Stimulated activated CD8-positive, alpha-beta memory T cell treated with anti-CD3 and anti-CD28 coated beads, Interleukin-15, amount 100 ng/mL, for 4 hours (primary cell): ENCODE results near the gene STK17B.
"Not testable (repeated sequence)": the region's sequence is repeated elsewhere in the genome, so short reads cannot be mapped to it uniquely, and the experiment has no call there.

Experiments used
- DNase-seq, 2 donors: peaks; one replicate each; pipeline ENCODE4 v3.0.0-alpha.2; 2020; ENCODE audit warnings: low read depth in 2 of 2

The STK17B gene

DNA sequence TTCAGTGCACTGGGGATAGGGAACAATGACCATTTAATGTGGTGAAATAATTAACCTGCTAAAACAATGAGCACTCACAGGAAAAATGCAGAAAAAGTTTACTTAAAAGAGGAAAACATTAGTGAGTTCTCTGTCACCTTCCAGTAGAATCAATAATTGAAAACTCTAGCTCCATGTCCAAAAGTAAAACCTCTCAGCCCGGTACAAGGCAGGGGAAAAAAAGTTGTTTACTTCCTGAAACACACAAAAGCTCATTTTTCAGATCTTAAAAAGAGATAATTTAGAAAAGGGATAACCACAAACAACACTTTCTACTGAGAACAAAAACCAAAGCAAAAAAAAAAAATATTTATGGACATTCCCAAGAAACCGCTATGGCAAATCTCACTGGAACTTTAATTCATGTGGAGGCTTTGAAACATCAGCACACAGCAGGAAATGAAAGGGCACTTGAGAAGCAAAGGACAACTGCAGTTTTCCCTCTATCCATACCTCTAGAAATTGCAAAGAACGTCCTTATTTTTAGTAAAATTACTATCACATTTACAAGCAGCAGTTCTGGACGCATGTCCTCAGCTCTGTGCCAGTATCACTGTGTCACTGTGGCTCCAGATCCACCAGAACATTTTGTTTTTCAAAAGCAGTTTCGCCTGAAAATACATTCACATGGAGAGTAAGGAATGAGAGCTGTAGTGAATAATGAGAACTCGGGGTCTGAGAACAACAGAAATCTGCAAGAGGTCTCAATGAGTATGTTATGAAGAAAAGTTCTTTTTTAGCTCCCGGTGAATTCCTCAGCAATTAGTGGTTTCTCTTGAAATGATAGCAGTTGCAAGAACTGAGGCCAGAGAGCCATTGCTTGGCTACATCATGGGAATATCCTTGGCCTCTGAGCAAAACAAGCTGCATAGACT lies 58.1 kb downstream of the STK17B start:
- no peak for DNase-seq

DNA sequence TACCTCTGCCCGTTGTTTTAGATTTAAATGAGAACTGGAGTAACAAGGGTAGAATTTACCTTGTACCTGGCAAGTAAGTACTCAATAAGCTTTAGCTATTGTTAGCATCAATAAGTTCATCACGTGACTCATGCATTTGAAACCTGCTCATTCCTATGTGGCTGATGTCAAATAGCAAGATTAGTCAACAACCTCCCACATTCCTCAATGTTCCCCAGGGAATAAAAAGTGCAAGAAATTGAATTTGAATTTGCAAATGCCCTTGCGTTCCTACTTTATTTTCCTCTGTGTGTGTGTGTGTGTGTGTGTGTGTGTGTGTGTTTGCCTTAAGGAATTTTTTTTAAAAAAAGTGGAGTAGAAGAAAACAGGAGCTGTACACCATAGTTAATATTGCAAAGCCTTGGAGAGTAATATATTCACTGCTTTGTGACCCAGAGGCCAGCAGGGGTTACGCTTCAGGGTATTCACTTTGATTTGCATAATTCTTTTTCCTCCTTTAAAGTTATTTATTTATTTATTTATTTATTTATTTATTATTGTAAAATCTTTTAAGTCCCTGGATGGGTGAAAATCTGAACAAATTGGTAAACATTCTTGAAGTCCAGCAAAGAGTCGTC lies 58.9 kb downstream of the STK17B start:
- DNase-seq, result no peak

DNA sequence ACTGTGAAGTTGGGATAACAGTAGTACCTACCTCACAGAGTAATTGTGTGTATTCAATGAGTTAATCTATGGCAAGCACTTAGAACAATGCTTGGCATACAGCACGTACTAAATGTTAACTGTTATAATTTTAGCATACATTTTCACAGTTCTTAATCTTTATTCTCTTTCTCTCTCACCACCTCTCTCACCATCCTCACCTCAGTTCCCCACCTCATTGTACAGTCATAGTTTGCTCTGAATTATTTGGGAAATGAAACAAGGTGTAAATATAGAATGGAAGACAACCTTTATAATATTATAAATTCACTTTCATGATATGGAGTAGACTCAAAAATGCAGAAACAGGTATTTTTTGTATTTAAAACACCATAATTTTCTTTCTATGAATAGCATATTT lies 62.8 kb downstream of the STK17B start:
- no peak for DNase-seq

DNA sequence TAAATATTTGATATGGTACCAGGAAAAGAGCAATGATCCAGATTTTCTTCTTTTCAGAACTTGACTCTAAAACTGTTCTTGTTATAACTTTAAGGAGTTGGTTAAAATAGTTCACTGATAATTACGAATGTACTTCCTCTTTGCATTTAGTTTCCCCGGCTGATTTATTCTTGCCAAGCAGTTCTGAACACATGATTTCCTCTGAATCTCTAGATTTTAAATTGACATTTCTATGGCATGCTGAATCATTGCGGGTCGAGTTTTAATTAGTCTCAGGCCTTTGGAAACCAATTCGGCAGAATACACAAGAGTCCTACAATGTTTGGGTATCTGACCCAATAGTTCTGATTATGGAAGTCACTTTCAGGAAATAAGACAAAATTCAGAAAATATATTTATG lies 65.4 kb downstream of the STK17B start:
- no peak for DNase-seq

DNA sequence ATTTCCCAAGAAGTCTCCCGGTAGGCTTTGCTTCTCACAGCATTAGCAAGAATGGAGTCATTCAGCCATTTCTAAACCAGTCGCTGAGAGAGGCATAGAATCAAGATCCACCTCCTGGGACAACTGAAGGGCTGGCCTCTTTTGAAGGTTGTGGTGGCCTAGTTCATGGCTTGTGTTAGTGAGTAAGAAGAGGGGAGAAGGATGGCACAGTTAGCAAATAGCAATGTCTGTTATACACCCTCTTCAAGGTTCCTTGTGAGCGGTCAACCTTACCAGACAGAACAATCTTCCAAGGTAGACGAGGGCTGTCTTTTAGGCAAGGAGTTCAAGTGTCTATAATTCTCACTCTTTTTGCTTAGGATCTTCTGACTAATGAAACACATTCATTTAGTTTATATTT lies 67.3 kb downstream of the STK17B start:
- DNase-seq, result no peak

DNA sequence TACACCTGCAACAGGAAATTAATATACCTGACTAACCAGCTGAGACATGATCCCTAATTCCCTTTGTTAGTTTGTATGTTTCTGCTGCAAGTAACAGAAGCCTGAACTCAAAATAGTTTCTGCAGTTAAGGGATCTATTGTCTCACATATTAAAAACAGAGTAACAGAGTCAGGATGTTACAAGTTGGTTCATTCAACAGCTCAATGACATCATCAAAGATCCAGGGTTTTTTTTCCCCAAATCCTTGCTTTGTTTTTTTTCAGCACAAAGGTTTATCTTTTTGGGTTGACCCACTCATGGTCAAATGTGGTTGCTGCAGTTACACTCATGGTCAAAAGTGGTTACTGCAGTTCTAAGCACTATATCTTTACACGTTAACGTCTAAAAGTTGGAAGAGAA lies 67.8 kb downstream of the STK17B start:
- DNase-seq, result no peak

DNA sequence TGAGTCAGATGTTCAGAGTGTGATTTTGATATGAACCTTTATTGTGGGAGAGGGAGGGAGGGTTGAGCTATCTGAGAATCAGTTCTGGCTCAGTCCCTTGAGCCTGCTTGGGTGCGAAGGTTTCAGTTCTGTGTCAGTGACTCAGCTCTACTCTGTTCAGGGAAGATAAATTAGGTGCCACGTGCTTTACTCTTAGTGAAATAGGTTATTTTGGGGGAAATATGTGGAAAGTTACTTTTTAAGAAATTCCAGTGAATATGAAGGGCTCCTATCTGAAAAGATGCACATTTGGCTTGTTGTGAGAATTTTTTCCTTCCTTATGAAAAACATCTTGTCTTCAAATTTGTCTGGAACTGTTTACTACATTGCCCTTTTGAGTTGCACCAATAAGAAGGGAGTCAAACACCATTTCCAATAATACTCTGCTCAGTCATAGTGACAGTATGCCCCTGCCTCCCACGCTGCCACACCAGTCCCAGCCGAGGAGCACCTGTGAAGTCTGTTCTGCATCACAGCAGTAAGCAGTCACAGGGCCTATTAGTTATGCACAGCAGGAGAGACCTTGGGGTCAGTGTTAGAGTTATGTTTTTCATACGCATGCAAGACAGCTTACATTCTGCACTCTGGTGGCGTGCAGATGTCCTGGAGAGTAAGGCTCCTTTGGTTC lies 69.9 kb downstream of the STK17B start:
- no peak for DNase-seq

DNA sequence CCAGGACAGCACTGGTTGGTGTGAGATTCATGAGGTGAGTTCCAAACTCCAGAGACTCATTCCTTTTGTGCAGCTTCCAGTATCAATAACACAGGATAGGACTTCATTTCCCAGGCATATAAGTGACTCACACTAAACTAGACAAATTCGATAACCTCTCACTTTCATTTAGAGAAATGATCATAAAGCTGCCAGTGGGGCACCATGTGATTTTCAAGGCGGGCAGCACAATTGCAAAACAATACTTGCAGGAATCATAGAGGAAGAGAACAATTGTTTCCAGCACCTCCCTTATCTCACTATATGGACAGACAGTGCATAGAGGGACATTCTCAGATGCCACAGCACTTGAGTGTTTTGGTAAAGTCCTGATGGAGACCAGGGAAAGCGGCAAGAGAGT lies 71.5 kb downstream of the STK17B start:
- DNase-seq, result no peak

DNA sequence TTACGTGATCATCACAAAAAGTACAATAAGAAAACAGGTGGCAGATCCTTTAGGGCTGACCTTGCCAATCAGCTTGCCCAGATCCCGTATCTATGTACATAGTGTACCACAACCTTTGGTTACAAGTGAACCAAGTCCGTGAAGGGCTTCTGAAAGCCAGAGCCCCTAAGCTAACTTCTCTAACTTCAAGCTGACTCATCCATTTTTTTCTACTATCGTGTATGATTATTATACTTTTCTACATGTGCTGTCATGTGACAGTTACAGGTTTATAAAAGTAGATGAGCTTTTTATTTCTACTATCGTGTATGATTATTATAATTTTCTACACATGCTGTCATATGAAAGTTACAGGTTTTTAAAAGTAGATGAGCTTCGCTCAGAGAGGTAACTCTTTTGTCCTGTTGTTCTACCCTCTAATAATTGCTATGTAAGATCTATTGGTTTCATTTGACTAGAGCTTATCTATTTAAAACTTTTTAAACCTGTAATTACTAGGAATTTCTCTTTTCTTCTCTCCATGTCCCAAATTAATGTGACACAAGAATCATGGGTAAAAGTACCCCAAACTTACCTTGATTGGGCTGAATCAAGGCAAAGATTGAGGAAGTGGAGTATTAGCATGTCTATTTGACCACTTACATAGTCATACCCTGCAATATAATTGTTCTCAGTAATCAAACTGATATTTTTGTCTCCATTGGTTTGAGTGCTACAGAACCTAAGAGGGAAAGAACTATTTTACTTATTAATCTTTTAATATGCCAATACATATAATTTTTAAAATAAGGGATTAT lies 73.3 kb downstream of the STK17B start:
- no peak for DNase-seq

DNA sequence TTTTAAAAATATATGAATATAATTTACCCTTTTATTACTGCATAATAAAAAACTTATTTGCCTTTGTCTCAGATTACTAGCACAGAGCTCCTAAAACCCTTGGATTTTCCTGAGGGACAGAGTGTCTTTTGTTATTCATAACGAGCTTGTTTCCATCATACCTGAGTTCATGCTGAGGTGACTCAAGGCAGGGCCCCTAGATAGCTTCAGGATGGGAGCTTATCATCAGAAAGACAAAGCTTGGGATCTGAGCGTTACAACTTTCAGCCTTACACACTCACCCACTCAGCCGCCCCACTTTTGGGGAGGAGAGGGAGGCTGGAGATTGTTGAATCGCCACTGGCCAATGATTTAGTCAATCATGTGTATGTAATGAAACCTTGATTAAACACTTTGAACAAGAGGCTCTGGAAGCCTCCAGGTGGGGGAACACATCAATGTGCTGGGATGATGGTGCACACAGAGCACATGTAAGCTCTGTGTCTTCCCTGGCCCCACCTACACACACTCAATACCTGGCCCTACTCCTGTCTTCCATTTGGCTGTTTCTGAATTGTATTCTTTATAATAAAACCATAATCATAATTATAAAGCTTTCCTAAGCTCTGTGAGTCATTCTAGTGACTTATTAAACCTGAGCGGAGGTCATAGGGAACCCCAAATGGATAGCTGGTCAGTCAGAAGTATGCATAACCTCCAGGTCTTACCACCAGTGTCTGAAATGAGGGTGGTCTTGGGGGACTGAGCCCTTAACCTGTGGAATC lies 74.2 kb downstream of the STK17B start:
- DNase-seq, result no peak

DNA sequence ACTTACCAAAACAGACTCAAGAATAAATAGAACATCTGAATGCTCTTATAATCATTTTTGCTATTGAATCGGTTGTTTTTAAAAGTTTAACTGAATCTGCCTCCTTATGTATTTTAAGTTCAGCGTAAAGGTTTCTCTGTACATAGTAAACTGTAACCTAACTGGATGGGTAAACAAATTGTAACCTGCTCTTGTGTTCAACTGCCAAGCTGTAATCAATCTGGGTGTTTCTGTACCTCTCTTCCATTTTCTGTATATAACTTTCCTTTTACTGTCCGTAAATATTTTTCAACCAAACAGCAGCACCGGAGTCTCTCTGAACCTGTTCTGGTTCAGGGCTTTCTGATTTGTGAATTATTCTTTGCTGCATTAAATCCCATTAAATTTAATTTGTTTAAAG lies 75.1 kb downstream of the STK17B start:
- DNase-seq, result no peak

DNA sequence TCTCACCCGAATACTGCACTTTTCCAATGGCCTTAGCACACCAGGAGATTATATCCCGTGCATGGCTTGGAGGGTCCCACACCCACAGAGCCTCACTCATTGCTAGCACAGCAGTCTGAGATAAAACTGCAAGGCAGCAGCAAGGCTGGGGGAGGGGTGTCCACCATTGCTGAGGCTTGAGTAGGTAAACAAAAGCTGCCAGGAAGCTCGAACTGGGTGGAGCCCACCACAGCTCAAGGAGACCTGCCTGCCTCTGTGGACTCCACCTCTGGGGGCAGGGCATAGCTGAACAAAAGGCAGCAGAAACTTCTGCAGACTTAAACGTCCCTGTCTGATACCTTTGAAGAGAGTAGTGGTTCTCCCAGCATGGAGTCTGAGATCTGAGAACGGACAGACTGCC lies 81.9 kb downstream of the STK17B start:
- DNase-seq, result not testable (repeated sequence)

DNA sequence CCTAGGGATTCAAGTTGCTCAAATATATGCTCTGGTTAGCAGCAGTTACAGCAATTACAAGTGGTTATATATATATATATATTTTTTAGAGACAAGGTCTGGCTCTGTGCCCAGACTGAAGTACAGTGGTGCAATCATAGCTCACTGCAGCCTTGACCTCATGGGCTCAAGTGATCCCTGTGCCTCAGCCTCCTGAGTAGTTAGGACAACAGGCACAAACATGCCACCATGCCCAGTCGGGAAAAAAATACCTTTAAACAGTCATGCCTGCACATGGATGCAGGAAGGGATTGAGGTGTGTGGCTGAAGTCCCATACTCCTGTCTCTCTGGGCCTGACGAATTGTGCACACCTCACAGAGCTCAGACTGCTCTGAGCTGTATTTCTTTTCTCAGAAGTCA lies 83.2 kb downstream of the STK17B start:
- no peak for DNase-seq

DNA sequence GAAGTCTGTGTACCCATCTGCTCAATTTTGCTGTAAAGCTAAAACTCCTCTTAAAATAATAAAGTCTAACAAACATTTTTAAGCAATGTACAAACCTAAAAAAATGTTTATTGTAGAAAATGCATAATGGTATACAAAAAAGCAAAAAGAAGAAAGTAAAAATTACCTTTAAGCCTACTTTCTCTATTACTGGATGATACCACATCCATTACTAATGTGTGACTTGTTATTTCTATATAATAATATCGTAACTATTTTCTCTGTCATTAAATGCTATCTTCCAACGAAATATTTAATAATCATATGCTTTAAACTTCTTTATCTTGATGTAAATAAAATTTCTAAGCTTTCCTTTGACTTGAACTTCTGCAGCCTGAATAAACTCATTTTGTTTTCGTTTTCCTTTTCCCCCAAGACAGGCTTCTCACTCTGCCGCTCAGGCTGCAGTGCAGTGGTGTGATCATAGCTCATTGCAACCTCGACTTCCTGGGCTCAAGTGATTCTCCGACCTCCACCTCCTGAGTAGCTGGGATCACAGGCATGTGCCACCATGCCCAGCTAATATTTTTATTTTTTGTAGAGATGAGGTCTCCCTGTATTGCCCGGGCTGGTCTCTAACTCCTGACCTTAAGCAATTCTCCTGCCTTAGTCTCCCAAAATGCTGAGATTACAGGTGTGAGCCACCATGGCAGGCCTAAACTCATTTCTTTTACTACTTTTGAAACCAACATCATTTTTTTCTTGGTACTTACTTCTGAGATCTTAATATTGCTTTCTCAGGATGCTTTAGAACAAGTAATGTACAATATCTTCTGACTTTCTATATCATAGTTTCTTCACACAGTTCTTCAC lies 84.6 kb downstream of the STK17B start:
- no peak for DNase-seq

DNA sequence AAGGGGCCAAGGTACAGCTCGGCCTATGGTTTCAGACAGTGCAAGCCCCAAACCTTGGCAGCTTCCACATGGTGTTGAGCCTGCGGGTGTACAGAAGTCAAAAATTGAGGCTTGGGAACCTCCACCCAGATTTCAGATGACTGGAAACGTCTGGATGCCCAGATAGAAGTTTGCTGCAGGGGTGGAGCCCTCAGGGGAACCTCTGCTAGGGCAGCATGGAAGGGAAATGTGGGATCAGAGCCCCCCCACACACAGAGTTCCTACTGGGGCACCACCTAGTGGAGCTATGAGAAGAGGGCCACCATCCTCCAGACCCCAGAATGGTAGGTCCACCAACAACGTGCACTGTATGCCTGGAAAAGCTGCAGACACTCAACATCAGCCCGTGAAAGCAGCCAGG lies 87.8 kb downstream of the STK17B start:
- no peak for DNase-seq
